Gastroesophageal sphincter (tissue), 3 donors: ENCODE data around the gene F11.
"Not testable (repeated sequence)": the region's sequence is repeated elsewhere in the genome, so short reads cannot be mapped to it uniquely, and the experiment has no call there.

Source experiments
- CTCF ChIP-seq, 4 experiments: fragments of 200-600 bp in 2 of 4; fragments of 450-650 bp in 2 of 4; sonication (generic) in 1 of 4; IDR thresholded peaks; one replicate each; pipeline ENCODE4 v1.5.1; 2017 to 2019; ENCODE audit warnings: antibody characterized with exemption in 4 of 4, mild to moderate bottlenecking in 2 of 4, moderate library complexity in 2 of 4
- EP300 ChIP-seq: sonication (generic); formaldehyde crosslinking; IDR thresholded peaks from one replicate; pipeline ENCODE4 v1.6.1; 2017; ENCODE audit warnings: antibody characterized with exemption, mild to moderate bottlenecking
- POLR2A ChIP-seq, 2 donors: fragments of 450-650 bp; IDR thresholded peaks; one replicate each; pipeline ENCODE4 v1.6.1; 2017; ENCODE audit warnings: antibody characterized with exemption in 2 of 2, mild to moderate bottlenecking in 2 of 2, moderate library complexity in 1 of 2
- POLR2AphosphoS5 ChIP-seq: sonication (generic); formaldehyde crosslinking; IDR thresholded peaks from one replicate; pipeline ENCODE4 v1.6.1; 2017; ENCODE audit warnings: antibody characterized with exemption

GRCh38 chr4:186273392-186273789 is 7.4 kb downstream of the F11 start:
- TF ChIP-seq POLR2AphosphoS5; CTCF (IDR thresholded peaks at IDR 0.05); POLR2A (IDR thresholded peaks at IDR 0.05); EP300: not testable (repeated sequence)
